Activated B cell treated with CpG ODN at 0.5 μM for 24 hours (primary cell): ENCODE data around the gene NCAM1. TPM values are rescaled to one million over a fixed set of nuclear protein-coding genes. Genes with fewer than 3 reads are reported as not detected.

Experiments
- ATAC-seq: fragments of 200-7000 bp; cut with Tn5 transposase; one replicate; pipeline ENCODE4 v1.10.0; 2021; ENCODE audit warnings: low read depth, mild to moderate bottlenecking, moderate library complexity
- CTCF ChIA-PET: fragments of 350-600 bp; sonication (Branson Sonifier 250); formaldehyde crosslinking; loops from one replicate; lab custom pipeline; 2021; ENCODE audit warnings: antibody characterized with exemption; lab: Charles Lee
- POLR2A ChIA-PET: fragments of 350-600 bp; sonication (Branson Sonifier 250); formaldehyde crosslinking; loops from one replicate; lab custom pipeline; 2021; ENCODE audit warnings: antibody characterized with exemption; lab: Charles Lee
- DNase-seq: peaks from one replicate; pipeline ENCODE4 v3.0.0; 2022
- H3K27ac Mint-ChIP-seq: one replicate; pipeline ENCODE4 v1.8.0; 2020; ENCODE audit warnings: mixed read lengths
- H3K27me3 Mint-ChIP-seq: one replicate; pipeline ENCODE4 v1.8.0; 2021; ENCODE audit warnings: mixed read lengths
- H3K36me3 Mint-ChIP-seq: one replicate; pipeline ENCODE4 v1.8.0; 2021; ENCODE audit warnings: low read depth, mixed read lengths
- H3K4me1 Mint-ChIP-seq: one replicate; pipeline ENCODE4 v1.8.0; 2021; ENCODE audit warnings: mixed read lengths
- H3K4me3 Mint-ChIP-seq: one replicate; pipeline ENCODE4 v1.8.0; 2020; ENCODE audit warnings: mild to moderate bottlenecking, mixed read lengths
- H3K9me3 Mint-ChIP-seq: one replicate; pipeline ENCODE4 v1.8.0; 2020; ENCODE audit warnings: mixed read lengths
- intact Hi-C: fragments of 100-400 bp; cut with micrococcal nuclease; formaldehyde crosslinking; loops from one replicate; pipeline ENCODE4 v1.15.1; 2024
- total RNA-seq: library from RNA; stranded (reverse); gene quantifications from 2 replicates; pipeline ENCODE4 v1.2.3, GENCODE V29; 2022
- TF ChIP-seq, protein P1 (sequence below): fragments of 200-600 bp; IDR thresholded peaks from one replicate; pipeline ENCODE4 v1.8.0; 2022; ENCODE audit warnings: antibody characterized with exemption, mild to moderate bottlenecking

NCAM1 gene
- total RNA-seq, 1 donor from 2014 or later, result not detected

- no peak overlapping the region for H3K4me3 Mint-ChIP-seq
- POLR2A ChIA-PET, result no interaction called here
- H3K9me3 Mint-ChIP-seq, result no peaks in the 10 kb centered on the region
- H3K27ac Mint-ChIP-seq, result no peak overlapping the region
- ATAC-seq (no peak), DNase-seq (no peak)
- no peaks in the 10 kb centered on the region for H3K36me3 Mint-ChIP-seq
- CTCF ChIA-PET, result no interaction called here
- H3K27me3 Mint-ChIP-seq, result peaks cover 8% of the 10 kb centered on the region
- no peaks in the 10 kb centered on the region for H3K4me1 Mint-ChIP-seq
- intact Hi-C loops, result no loop called here
- TF ChIP-seq, protein P1, sequence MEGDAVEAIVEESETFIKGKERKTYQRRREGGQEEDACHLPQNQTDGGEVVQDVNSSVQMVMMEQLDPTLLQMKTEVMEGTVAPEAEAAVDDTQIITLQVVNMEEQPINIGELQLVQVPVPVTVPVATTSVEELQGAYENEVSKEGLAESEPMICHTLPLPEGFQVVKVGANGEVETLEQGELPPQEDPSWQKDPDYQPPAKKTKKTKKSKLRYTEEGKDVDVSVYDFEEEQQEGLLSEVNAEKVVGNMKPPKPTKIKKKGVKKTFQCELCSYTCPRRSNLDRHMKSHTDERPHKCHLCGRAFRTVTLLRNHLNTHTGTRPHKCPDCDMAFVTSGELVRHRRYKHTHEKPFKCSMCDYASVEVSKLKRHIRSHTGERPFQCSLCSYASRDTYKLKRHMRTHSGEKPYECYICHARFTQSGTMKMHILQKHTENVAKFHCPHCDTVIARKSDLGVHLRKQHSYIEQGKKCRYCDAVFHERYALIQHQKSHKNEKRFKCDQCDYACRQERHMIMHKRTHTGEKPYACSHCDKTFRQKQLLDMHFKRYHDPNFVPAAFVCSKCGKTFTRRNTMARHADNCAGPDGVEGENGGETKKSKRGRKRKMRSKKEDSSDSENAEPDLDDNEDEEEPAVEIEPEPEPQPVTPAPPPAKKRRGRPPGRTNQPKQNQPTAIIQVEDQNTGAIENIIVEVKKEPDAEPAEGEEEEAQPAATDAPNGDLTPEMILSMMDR, result no peak
These were observed 310.5 kb downstream of the NCAM1 start for GRCh38 chr11:113271551-113272245.

GRCh38 chr11:113272281-113272680, 311.1 kb downstream of the NCAM1 start:
- Mint-ChIP-seq H3K9me3 (no peaks in the 10 kb centered on the region), H3K36me3 (no peaks in the 10 kb centered on the region), H3K4me3 (no peak overlapping the region), H3K4me1 (no peaks in the 10 kb centered on the region), H3K27ac (no peak overlapping the region), H3K27me3 (peaks cover 5% of the 10 kb centered on the region)
- ATAC-seq (no peak), DNase-seq (no peak)
- TF ChIP-seq, protein P1, result no peak
- POLR2A ChIA-PET, result no interaction called here
- intact Hi-C loops, result no loop called here
- CTCF ChIA-PET, result no interaction called here

- Mint-ChIP-seq H3K9me3 (no peaks in the 10 kb centered on the region), H3K4me3 (no peak overlapping the region), H3K27me3 (peaks cover 5% of the 10 kb centered on the region), H3K36me3 (no peaks in the 10 kb centered on the region), H3K4me1 (no peaks in the 10 kb centered on the region), H3K27ac (no peak overlapping the region)
- ATAC-seq (no peak), DNase-seq (no peak)
- CTCF ChIA-PET, result no interaction called here
- POLR2A ChIA-PET, result no interaction called here
- intact Hi-C loops, result no loop called here
- TF ChIP-seq, protein P1, result no peak
These were observed 311.9 kb downstream of the NCAM1 start for GRCh38 chr11:113272927-113273615.

DNA sequence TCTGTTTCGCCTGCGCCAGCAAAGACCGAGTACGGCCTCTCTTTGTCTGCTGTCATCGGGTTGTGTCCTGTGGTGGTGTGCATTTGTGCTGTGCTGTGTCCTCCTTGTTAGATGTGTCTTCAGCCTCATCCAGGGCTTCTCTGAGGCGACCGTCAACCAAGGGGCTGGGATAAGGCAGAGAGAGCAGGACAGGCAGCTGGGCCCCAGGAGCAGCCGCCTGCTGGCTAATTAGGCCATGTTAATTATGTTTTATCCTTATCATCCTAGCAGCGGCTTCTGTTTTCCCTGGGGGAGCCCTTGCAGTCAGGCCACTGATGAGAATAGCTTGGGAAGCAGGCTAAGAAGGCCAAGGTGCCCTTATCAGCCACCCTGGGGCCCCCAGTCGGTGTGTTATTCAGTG, 312.5 kb downstream of the NCAM1 start:
- CTCF ChIA-PET, result no interaction called here
- no peaks in the 10 kb centered on the region for H3K9me3 Mint-ChIP-seq
- DNase-seq (no peak), ATAC-seq (no peak)
- no peak overlapping the region for H3K27ac Mint-ChIP-seq
- intact Hi-C loops, result no loop called here
- no peak overlapping the region for H3K4me3 Mint-ChIP-seq
- no peaks in the 10 kb centered on the region for H3K36me3 Mint-ChIP-seq
- POLR2A ChIA-PET, result no interaction called here
- H3K27me3 Mint-ChIP-seq, result peaks cover 5% of the 10 kb centered on the region
- no peaks in the 10 kb centered on the region for H3K4me1 Mint-ChIP-seq
- TF ChIP-seq, protein P1, result no peak

GRCh38 chr11:113274713-113275582, 313.7 kb downstream of the NCAM1 start:
- TF ChIP-seq, protein P1, result no peak
- Mint-ChIP-seq H3K4me1 (no peaks in the 10 kb centered on the region), H3K9me3 (no peaks in the 10 kb centered on the region), H3K27me3 (peaks cover 2% of the 10 kb centered on the region), H3K36me3 (no peaks in the 10 kb centered on the region), H3K27ac (no peak overlapping the region), H3K4me3 (no peak overlapping the region)
- DNase-seq, result no peak
- no peak for ATAC-seq
- ChIA-PET POLR2A (no interaction called here), CTCF (no interaction called here)
- intact Hi-C loops, result no loop called here
